22Rv1 (cell line): ENCODE results near the gene SNAPIN.
A peak's percentile ranks its signal among the peaks of the same experiment; 100 is the strongest.
"Not testable (repeated sequence)": the region's sequence is repeated elsewhere in the genome, so short reads cannot be mapped to it uniquely, and the experiment has no call there.

Experiments used
- H3K27ac ChIP-seq: fragments of 450-650 bp; 2 replicates; pipeline ENCODE4 v1.5.1; 2017
- CTCF ChIP-seq: fragments of 450-650 bp; IDR thresholded peaks from 2 replicates; pipeline ENCODE4 v1.5.1; 2017; ENCODE audit warnings: mild to moderate bottlenecking
- ZFX ChIP-seq: fragments of 450-650 bp; IDR thresholded peaks from 2 replicates; pipeline ENCODE4 v1.6.1; 2017; ENCODE audit warnings: antibody characterized with exemption, borderline replicate concordance

SNAPIN gene

GRCh38 chr1:153661111-153661708, 2.7 kb downstream of the SNAPIN start:
- peak overlapping the region; percentile 89 for H3K27ac ChIP-seq
- TF ChIP-seq CTCF (no peak), ZFX (no peak)

GRCh38 chr1:153662269-153662668, 3.8 kb downstream of the SNAPIN start:
- TF ChIP-seq ZFX = no peak
- no peak for TF ChIP-seq CTCF
- H3K27ac ChIP-seq = peak overlapping the region; percentile 89

GRCh38 chr1:153663211-153663610, 4.7 kb downstream of the SNAPIN start:
- TF ChIP-seq ZFX (no peak), CTCF (no peak)
- peak overlapping the region; percentile 89; the same call in 1 of the 2 replicates for H3K27ac ChIP-seq

GRCh38 chr1:153667439-153667838, 8.9 kb downstream of the SNAPIN start:
- no peak for TF ChIP-seq CTCF
- TF ChIP-seq ZFX = no peak
- H3K27ac ChIP-seq = no peak overlapping the region

GRCh38 chr1:153668672-153669071, 10.2 kb downstream of the SNAPIN start:
- not testable (repeated sequence) for H3K27ac ChIP-seq

GRCh38 chr1:153669606-153670005, 11.1 kb downstream of the SNAPIN start:
- peak overlapping the region; percentile 92; the same call in 1 of the 2 replicates for H3K27ac ChIP-seq
- no peak for TF ChIP-seq ZFX
- no peak for TF ChIP-seq CTCF

GRCh38 chr1:153670257-153670858, 11.9 kb downstream of the SNAPIN start:
- H3K27ac ChIP-seq = peak overlapping the region; percentile 92
- TF ChIP-seq CTCF = no peak
- TF ChIP-seq ZFX = no peak
